Left lobe of liver (tissue), 2 donors: Measurements from ENCODE around the gene LPAR5. TPM values are rescaled to one million over a fixed set of nuclear protein-coding genes. Genes with fewer than 3 reads are reported as not detected.

Source experiments
- ATAC-seq: fragments of 200-7000 bp; cut with Tn5 transposase; one replicate; pipeline ENCODE4 v1.9.1; 2020; ENCODE audit warnings: mild to moderate bottlenecking, moderate library complexity
- DNase-seq: peaks from one replicate; pipeline ENCODE4 v3.0.0-alpha.2; 2020; ENCODE audit warnings: low spot score
- total RNA-seq: library from RNA; stranded (reverse); gene quantifications from one replicate; pipeline ENCODE4 v1.2.1, GENCODE V29; 2021
- donor health status: DM: no; HTN: no; CAD: no; lungs with moderate emphysema.
- donor health status: DM: no; HTN: yes; CAD: no.

The LPAR5 gene
- total RNA-seq, 1 donor from 2014 or later = 0.88 TPM

- no peak for DNase-seq
- ATAC-seq = no peak
Measured at GRCh38 chr12:6639151-6639801, 3.5 kb upstream of the LPAR5 start.

GRCh38 chr12:6638305-6638704 lies 2.5 kb upstream of the LPAR5 start:
- ATAC-seq (no peak), DNase-seq (no peak)

- no peak for DNase-seq
Measured at GRCh38 chr12:6635375-6635855, 344 bp downstream of the LPAR5 start.

GRCh38 chr12:6632026-6632983 lies 3.5 kb downstream of the LPAR5 start:
- ATAC-seq = peak; percentile 67
- DNase-seq = no peak

More at GRCh38 chr12:6635375-6635855, 344 bp downstream of the LPAR5 start:
- ATAC-seq = no peak

- DNase-seq (no peak), ATAC-seq (peak; percentile 41)
Measured at GRCh38 chr12:6631549-6631961, 4.2 kb downstream of the LPAR5 start.

- no peak for ATAC-seq
- no peak for DNase-seq
Measured at GRCh38 chr12:6630736-6631135, 5.0 kb downstream of the LPAR5 start.

- DNase-seq (no peak), ATAC-seq (no peak)
Measured at GRCh38 chr12:6627616-6628015, 8.1 kb downstream of the LPAR5 start.

- ATAC-seq = no peak
Measured at GRCh38 chr12:6626654-6627283, 9.0 kb downstream of the LPAR5 start.

GRCh38 chr12:6620885-6621274 lies 14.9 kb downstream of the LPAR5 start:
- DNase-seq (no peak), ATAC-seq (no peak)

More at GRCh38 chr12:6626654-6627283, 9.0 kb downstream of the LPAR5 start:
- no peak for DNase-seq

GRCh38 chr12:6620137-6620884 lies 15.4 kb downstream of the LPAR5 start:
- peak; percentile 43 for ATAC-seq
- DNase-seq = no peak

GRCh38 chr12:6618483-6619225 lies 17.1 kb downstream of the LPAR5 start:
- ATAC-seq (no peak), DNase-seq (no peak)

GRCh38 chr12:6615802-6616201 lies 20.0 kb downstream of the LPAR5 start:
- DNase-seq = no peak
- ATAC-seq = no peak

- no peak for DNase-seq
- ATAC-seq = peak; percentile 7
Measured at GRCh38 chr12:6614513-6615172, 21.1 kb downstream of the LPAR5 start.

- ATAC-seq (peak; percentile 82), DNase-seq (peak; percentile 86)
Measured at GRCh38 chr12:6613776-6614512, 21.8 kb downstream of the LPAR5 start.

GRCh38 chr12:6613015-6613775 lies 22.6 kb downstream of the LPAR5 start:
- ATAC-seq = peak; percentile 0
- peak; percentile 56 for DNase-seq

- DNase-seq (no peak), ATAC-seq (no peak)
Measured at GRCh38 chr12:6612652-6613014, 23.1 kb downstream of the LPAR5 start.

GRCh38 chr12:6612247-6612646 lies 23.5 kb downstream of the LPAR5 start:
- ATAC-seq (no peak), DNase-seq (no peak)
